ENCODE results near the gene MPP2.

- TF ChIP-seq SP1 (IDR thresholded peaks at IDR 0.05) (peak; percentile 31), JUND (IDR thresholded peaks at IDR 0.05) (no peak), RAD21 (IDR thresholded peaks at IDR 0.05) (no peak)
- TF ChIP-seq, protein P1, sequence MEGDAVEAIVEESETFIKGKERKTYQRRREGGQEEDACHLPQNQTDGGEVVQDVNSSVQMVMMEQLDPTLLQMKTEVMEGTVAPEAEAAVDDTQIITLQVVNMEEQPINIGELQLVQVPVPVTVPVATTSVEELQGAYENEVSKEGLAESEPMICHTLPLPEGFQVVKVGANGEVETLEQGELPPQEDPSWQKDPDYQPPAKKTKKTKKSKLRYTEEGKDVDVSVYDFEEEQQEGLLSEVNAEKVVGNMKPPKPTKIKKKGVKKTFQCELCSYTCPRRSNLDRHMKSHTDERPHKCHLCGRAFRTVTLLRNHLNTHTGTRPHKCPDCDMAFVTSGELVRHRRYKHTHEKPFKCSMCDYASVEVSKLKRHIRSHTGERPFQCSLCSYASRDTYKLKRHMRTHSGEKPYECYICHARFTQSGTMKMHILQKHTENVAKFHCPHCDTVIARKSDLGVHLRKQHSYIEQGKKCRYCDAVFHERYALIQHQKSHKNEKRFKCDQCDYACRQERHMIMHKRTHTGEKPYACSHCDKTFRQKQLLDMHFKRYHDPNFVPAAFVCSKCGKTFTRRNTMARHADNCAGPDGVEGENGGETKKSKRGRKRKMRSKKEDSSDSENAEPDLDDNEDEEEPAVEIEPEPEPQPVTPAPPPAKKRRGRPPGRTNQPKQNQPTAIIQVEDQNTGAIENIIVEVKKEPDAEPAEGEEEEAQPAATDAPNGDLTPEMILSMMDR (IDR thresholded peaks at IDR 0.05; ENCODE audit: low read depth, low read length, missing input control): no peak
These were observed 7.0 kb downstream of the MPP2 start for GRCh38 chr17:43900183-43900857.

Measured in liver (tissue), 3 donors.